Measurements from ENCODE around the gene ZNF582. TPM values are rescaled to one million over a fixed set of nuclear protein-coding genes. Genes with fewer than 3 reads are reported as not detected.
"Not testable (repeated sequence)": the region's sequence is repeated elsewhere in the genome, so short reads cannot be mapped to it uniquely, and the experiment has no call there.

ZNF582 gene
- total and polyA plus RNA-seq, 2 experiments from 2014 or later = 3.9 to 4.1 TPM

GRCh38 chr19:56341948-56342347 is 51.4 kb downstream of the ZNF582 start (continued):
- no peak for TF ChIP-seq ZNF462 (CRISPR knock-in tag; IDR thresholded peaks at IDR 0.05)
- no peak for TF ChIP-seq STAT1 (IDR thresholded peaks at IDR 0.05; ENCODE audit: unreplicated experiment)
- no peak for TF ChIP-seq ETS1 (IDR thresholded peaks at IDR 0.05)
- no peak for TF ChIP-seq CTCF (conservative IDR thresholded peaks at IDR 0.05; ENCODE audit: low read depth in 2 of 2)
- no peak for TF ChIP-seq CREB1 (CRISPR knock-in tag; IDR thresholded peaks at IDR 0.05; ENCODE audit: low read depth)
- TF ChIP-seq ZNF114 (CRISPR knock-in tag; IDR thresholded peaks at IDR 0.05) = no peak

- H3K4me3 Mint-ChIP-seq; H3K4me2 ChIP-seq; H3K27ac ChIP-seq (ENCODE audit: low read depth); ATAC-seq; H3F3A ChIP-seq (replicated peaks; ENCODE audit: low read depth); H2AFZ ChIP-seq; H3K4me3 ChIP-seq; H3K4me1 Mint-ChIP-seq; H3K4me1 ChIP-seq (ENCODE audit: insufficient read depth); H3K9me2 ChIP-seq (ENCODE audit: insufficient read depth); H4K20me1 ChIP-seq (replicated peaks; ENCODE audit: insufficient read depth); DNase-seq (ENCODE audit: low spot score); H3K79me2 ChIP-seq (replicated peaks; ENCODE audit: insufficient read depth); H3K27me3 Mint-ChIP-seq (ENCODE audit: insufficient read depth, low read depth, poor library complexity); H3K27me3 ChIP-seq (ENCODE audit: insufficient read depth); H3K27ac Mint-ChIP-seq: not testable (repeated sequence)
- Mint-ChIP-seq H3K36me3 (ENCODE audit: low read depth) (peaks cover 42% of the 10 kb centered on the region), H3K9me3 (peaks cover 83% of the 10 kb centered on the region)
- H3K36me3 ChIP-seq (ENCODE audit: insufficient read depth) = peaks cover 12% of the 10 kb centered on the region
These were observed 54.3 kb downstream of the ZNF582 start for GRCh38 chr19:56339031-56339430.

- not testable (repeated sequence) for H3K4me3 ChIP-seq; H2AFZ ChIP-seq; H3K27ac ChIP-seq (ENCODE audit: low read depth); DNase-seq (ENCODE audit: low spot score); H3K4me1 ChIP-seq (ENCODE audit: insufficient read depth); H3K79me2 ChIP-seq (replicated peaks; ENCODE audit: insufficient read depth); H3K9me2 ChIP-seq (ENCODE audit: insufficient read depth); ATAC-seq; H3K4me3 Mint-ChIP-seq; H4K20me1 ChIP-seq (replicated peaks; ENCODE audit: insufficient read depth); H3K27me3 Mint-ChIP-seq (ENCODE audit: insufficient read depth, low read depth, poor library complexity); H3F3A ChIP-seq (replicated peaks; ENCODE audit: low read depth); H3K4me1 Mint-ChIP-seq; H3K27me3 ChIP-seq (ENCODE audit: insufficient read depth); H3K27ac Mint-ChIP-seq; H3K4me2 ChIP-seq
- Mint-ChIP-seq H3K9me3 (peaks cover 77% of the 10 kb centered on the region), H3K36me3 (ENCODE audit: low read depth) (peaks cover 26% of the 10 kb centered on the region)
- peaks cover 12% of the 10 kb centered on the region for H3K36me3 ChIP-seq (ENCODE audit: insufficient read depth)
These were observed 56.3 kb downstream of the ZNF582 start for GRCh38 chr19:56337077-56337476.

GRCh38 chr19:56335371-56335770 is 58.0 kb downstream of the ZNF582 start:
- not testable (repeated sequence) for H2AFZ ChIP-seq; H3F3A ChIP-seq (replicated peaks; ENCODE audit: low read depth); H3K27ac Mint-ChIP-seq; H3K27me3 ChIP-seq (ENCODE audit: insufficient read depth); H3K4me1 ChIP-seq (ENCODE audit: insufficient read depth); H3K27ac ChIP-seq (ENCODE audit: low read depth); ATAC-seq; H3K9me2 ChIP-seq (ENCODE audit: insufficient read depth); H3K4me2 ChIP-seq; H3K27me3 Mint-ChIP-seq (ENCODE audit: insufficient read depth, low read depth, poor library complexity); DNase-seq (ENCODE audit: low spot score); H3K79me2 ChIP-seq (replicated peaks; ENCODE audit: insufficient read depth); H3K4me3 Mint-ChIP-seq; H3K36me3 ChIP-seq (ENCODE audit: insufficient read depth); H3K4me1 Mint-ChIP-seq; H4K20me1 ChIP-seq (replicated peaks; ENCODE audit: insufficient read depth); H3K4me3 ChIP-seq
- peaks cover 18% of the 10 kb centered on the region; the same call in 2 of the 3 replicates for H3K36me3 Mint-ChIP-seq (ENCODE audit: low read depth)
- peaks cover 76% of the 10 kb centered on the region for H3K9me3 Mint-ChIP-seq

Measured in GM23338 (cell line).